HEK293 (cell line): ENCODE results near the gene PGS1.
A peak's percentile ranks its signal among the peaks of the same experiment; 100 is the strongest.

ENCODE experiments used
- CTCF ChIA-PET: fragments of 350-600 bp; formaldehyde crosslinking; extraction: SDS; loops from one replicate; lab custom pipeline; 2021; ENCODE audit warnings: antibody characterized with exemption; lab: Yijun Ruan, JAX
- POLR2A ChIA-PET: fragments of 300-600 bp; formaldehyde crosslinking; extraction: SDS; loops from one replicate; lab custom pipeline; 2020; ENCODE audit warnings: antibody characterized with exemption, inconsistent platforms; lab: Yijun Ruan, JAX
- H3K27ac ChIP-seq: fragments of 200-500 bp; sonication (Bioruptor generic); 2 replicates; pipeline ENCODE4 v1.5.1; 2014; ENCODE audit warnings: low read depth, low read length, control low read depth, inconsistent platforms; ENCODE audit errors: extremely low read depth
- H3K36me3 ChIP-seq, 2 experiments: fragments of 200-500 bp in 1 of 2; sonication (Bioruptor generic) in 1 of 2; 1 replicate in 1 of 2; 2 replicates in 1 of 2; pipeline ENCODE4 v1.5.1; 2014 to 2017; ENCODE audit warnings: inconsistent platforms in 2 of 2, low read length in 2 of 2; ENCODE audit not compliant: control insufficient read depth in 2 of 2, insufficient read depth in 1 of 2
- H3K4me1 ChIP-seq: fragments of 200-500 bp; sonication (Bioruptor generic); 2 replicates; pipeline ENCODE4 v1.5.1; 2014; ENCODE audit warnings: mild to moderate bottlenecking, low read length, inconsistent platforms; ENCODE audit not compliant: control insufficient read depth, insufficient read depth
- H3K4me3 ChIP-seq: 2 replicates; pipeline ENCODE4 v1.5.1; 2011; ENCODE audit warnings: low read depth, mild to moderate bottlenecking, control low read depth, low read length, moderate library complexity
- H3K9me3 ChIP-seq: fragments of 200-500 bp; sonication (Bioruptor generic); 2 replicates; pipeline ENCODE4 v1.5.1; 2014; ENCODE audit warnings: low read depth, low read length, inconsistent platforms; ENCODE audit not compliant: control insufficient read depth, insufficient read depth
- GLIS1 ChIP-seq: fragments of 450-650 bp; formaldehyde crosslinking; IDR thresholded peaks from 2 replicates; pipeline ENCODE4 v1.5.1; 2016; ENCODE audit warnings: missing biosample characterization, missing genetic modification characterization
- GLIS2 ChIP-seq: fragments of 450-650 bp; formaldehyde crosslinking; IDR thresholded peaks from 2 replicates; pipeline ENCODE4 v1.5.1; 2016; ENCODE audit warnings: missing biosample characterization, missing genetic modification characterization
- IKZF3 ChIP-seq: fragments of 450-650 bp; IDR thresholded peaks from 2 replicates; pipeline ENCODE4 v1.5.0; 2018; ENCODE audit warnings: missing biosample characterization, mild to moderate bottlenecking, missing genetic modification characterization, moderate library complexity
- KLF17 ChIP-seq: fragments of 450-650 bp; formaldehyde crosslinking; IDR thresholded peaks from 2 replicates; pipeline ENCODE4 v1.5.1; 2016; ENCODE audit warnings: missing biosample characterization, missing genetic modification characterization
- KLF7 ChIP-seq: fragments of 450-650 bp; formaldehyde crosslinking; IDR thresholded peaks from 2 replicates; pipeline ENCODE4 v1.5.1; 2016; ENCODE audit warnings: missing biosample characterization, missing genetic modification characterization, borderline replicate concordance
- KLF9 ChIP-seq: fragments of 450-650 bp; formaldehyde crosslinking; IDR thresholded peaks from 2 replicates; pipeline ENCODE4 v1.5.1; 2016; ENCODE audit warnings: missing biosample characterization, missing genetic modification characterization, low read depth
- MEIS1 ChIP-seq: sonication (generic); formaldehyde crosslinking; IDR thresholded peaks from 2 replicates; pipeline ENCODE4 v1.8.1; 2022; ENCODE audit warnings: missing genetic modification reagents, mild to moderate bottlenecking, borderline replicate concordance
- PRDM1 ChIP-seq: fragments of 450-650 bp; formaldehyde crosslinking; IDR thresholded peaks from 2 replicates; pipeline ENCODE4; 2016; ENCODE audit warnings: missing biosample characterization, missing genetic modification characterization
- PRDM10 ChIP-seq: fragments of 450-650 bp; formaldehyde crosslinking; IDR thresholded peaks from 2 replicates; pipeline ENCODE4 v1.5.1; 2016; ENCODE audit warnings: missing biosample characterization, missing genetic modification characterization
- SP2 ChIP-seq: fragments of 450-650 bp; formaldehyde crosslinking; IDR thresholded peaks from 2 replicates; pipeline ENCODE4 v1.5.1; 2016; ENCODE audit warnings: missing biosample characterization, missing genetic modification characterization
- ZNF175 ChIP-seq: fragments of 450-650 bp; formaldehyde crosslinking; IDR thresholded peaks from 2 replicates; pipeline ENCODE4 v1.5.1; 2016; ENCODE audit warnings: missing biosample characterization, missing genetic modification characterization
- ZNF223 ChIP-seq: fragments of 450-650 bp; formaldehyde crosslinking; IDR thresholded peaks from 2 replicates; pipeline ENCODE4 v1.5.1; 2016; ENCODE audit warnings: missing biosample characterization, missing genetic modification characterization
- ZNF266 ChIP-seq: fragments of 450-650 bp; formaldehyde crosslinking; IDR thresholded peaks from 2 replicates; pipeline ENCODE4 v1.5.1; 2016; ENCODE audit warnings: missing biosample characterization, missing genetic modification characterization, low read depth
- ZNF292 ChIP-seq: fragments of 450-650 bp; formaldehyde crosslinking; IDR thresholded peaks from 2 replicates; pipeline ENCODE4 v1.5.1; 2016; ENCODE audit warnings: low read depth, missing biosample characterization, missing genetic modification characterization, borderline replicate concordance
- ZNF324 ChIP-seq: fragments of 450-650 bp; formaldehyde crosslinking; IDR thresholded peaks from 2 replicates; pipeline ENCODE4 v1.5.1; 2016; ENCODE audit warnings: missing biosample characterization, missing genetic modification characterization
- ZNF366 ChIP-seq: fragments of 450-650 bp; formaldehyde crosslinking; conservative IDR thresholded peaks from 2 replicates; pipeline ENCODE4 v1.5.1; 2016; ENCODE audit warnings: missing biosample characterization, missing genetic modification characterization
- ZNF394 ChIP-seq: fragments of 450-650 bp; formaldehyde crosslinking; IDR thresholded peaks from 2 replicates; pipeline ENCODE4 v1.5.1; 2016; ENCODE audit warnings: missing biosample characterization, missing genetic modification characterization, mild to moderate bottlenecking, moderate library complexity, borderline replicate concordance
- ZNF529 ChIP-seq: fragments of 450-650 bp; formaldehyde crosslinking; IDR thresholded peaks from 2 replicates; pipeline ENCODE4 v1.5.1; 2017; ENCODE audit warnings: missing genetic modification characterization, missing biosample characterization; ENCODE audit not compliant: insufficient replicate concordance
- ZNF530 ChIP-seq: fragments of 450-650 bp; formaldehyde crosslinking; IDR thresholded peaks from 2 replicates; pipeline ENCODE4 v1.5.1; 2016; ENCODE audit warnings: low read depth, missing biosample characterization, missing genetic modification characterization
- ZNF544 ChIP-seq: fragments of 450-650 bp; formaldehyde crosslinking; IDR thresholded peaks from 2 replicates; pipeline ENCODE4 v1.5.0; 2017; ENCODE audit warnings: missing biosample characterization, missing genetic modification characterization
- ZNF596 ChIP-seq: fragments of 450-650 bp; IDR thresholded peaks from 2 replicates; pipeline ENCODE4 v1.5.0; 2018; ENCODE audit warnings: missing biosample characterization, mild to moderate bottlenecking, missing genetic modification characterization, moderate library complexity
- ZNF600 ChIP-seq: fragments of 450-650 bp; formaldehyde crosslinking; IDR thresholded peaks from 2 replicates; pipeline ENCODE4 v1.5.1; 2016; ENCODE audit warnings: missing biosample characterization, missing genetic modification characterization
- ZNF629 ChIP-seq: fragments of 450-650 bp; formaldehyde crosslinking; IDR thresholded peaks from 2 replicates; pipeline ENCODE4 v1.5.1; 2017; ENCODE audit warnings: missing biosample characterization, missing genetic modification characterization
- ZNF658 ChIP-seq: fragments of 450-650 bp; formaldehyde crosslinking; IDR thresholded peaks from 2 replicates; pipeline ENCODE4; 2016; ENCODE audit warnings: missing biosample characterization, missing genetic modification characterization
- ZXDB ChIP-seq: fragments of 450-650 bp; formaldehyde crosslinking; IDR thresholded peaks from 2 replicates; pipeline ENCODE4 v1.5.1; 2016; ENCODE audit warnings: missing biosample characterization, missing genetic modification characterization
- TF ChIP-seq, protein P1 (sequence below): fragments of 450-650 bp; formaldehyde crosslinking; IDR thresholded peaks from 2 replicates; pipeline ENCODE4 v1.5.1; 2016; ENCODE audit warnings: missing biosample characterization, missing genetic modification characterization

The PGS1 gene

DNA sequence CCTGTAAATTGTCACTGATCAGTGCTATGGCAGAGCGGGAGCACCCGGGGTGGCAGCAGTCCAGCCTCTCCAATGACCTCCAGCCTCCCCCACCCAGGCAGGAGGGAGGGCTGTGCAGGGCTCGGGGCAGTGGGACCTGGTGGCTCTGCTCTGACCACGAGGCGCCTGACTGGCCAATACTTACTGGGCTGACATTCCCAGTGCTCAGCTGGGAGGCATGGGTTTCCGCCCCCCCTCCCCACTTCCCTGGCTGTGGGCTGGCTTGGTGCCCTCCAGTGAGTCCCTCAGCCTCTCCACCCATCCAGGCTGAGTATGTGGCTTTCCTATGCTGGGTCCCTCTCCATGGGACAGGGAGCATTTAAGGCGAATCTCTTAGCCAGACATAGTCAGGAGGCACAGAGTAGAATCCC, 21.3 kb upstream of the PGS1 start:
- POLR2A ChIA-PET: interaction anchor here (1.5 kb wide), 1 partner anchor 43 kb away, joined by 6 read pairs; no protein-coding TSS in a partner anchor
- no peaks in the 10 kb centered on the region for H3K9me3 ChIP-seq
- peaks cover 0 to 18% of the 10 kb centered on the region in 2 experiments; a peak in 1 of 3 replicates for H3K36me3 ChIP-seq
- peaks cover 15% of the 10 kb centered on the region for H3K4me1 ChIP-seq
- peak overlapping the region; percentile 9; the same call in 1 of the 2 replicates for H3K4me3 ChIP-seq
- TF ChIP-seq ZNF366 (tag by site-specific recombination) (0 out of 2 replicates have a peak, but pooled peaks have one; percentile 11), ZNF529 (tag by site-specific recombination) (no peak), GLIS1 (tag by site-specific recombination) (peak; percentile 29), ZNF530 (tag by site-specific recombination) (no peak), SP2 (0 out of 2 replicates have a peak, but pooled peaks have one; percentile 10), GLIS2 (peak; percentile 66), ZNF292 (tag by site-specific recombination) (no peak), ZNF600 (tag by site-specific recombination) (peak; percentile 49; the same call in 1 of the 2 replicates), IKZF3 (tag by site-specific recombination) (0 out of 2 replicates have a peak, but pooled peaks have one; percentile 46)
- TF ChIP-seq, protein P1, sequence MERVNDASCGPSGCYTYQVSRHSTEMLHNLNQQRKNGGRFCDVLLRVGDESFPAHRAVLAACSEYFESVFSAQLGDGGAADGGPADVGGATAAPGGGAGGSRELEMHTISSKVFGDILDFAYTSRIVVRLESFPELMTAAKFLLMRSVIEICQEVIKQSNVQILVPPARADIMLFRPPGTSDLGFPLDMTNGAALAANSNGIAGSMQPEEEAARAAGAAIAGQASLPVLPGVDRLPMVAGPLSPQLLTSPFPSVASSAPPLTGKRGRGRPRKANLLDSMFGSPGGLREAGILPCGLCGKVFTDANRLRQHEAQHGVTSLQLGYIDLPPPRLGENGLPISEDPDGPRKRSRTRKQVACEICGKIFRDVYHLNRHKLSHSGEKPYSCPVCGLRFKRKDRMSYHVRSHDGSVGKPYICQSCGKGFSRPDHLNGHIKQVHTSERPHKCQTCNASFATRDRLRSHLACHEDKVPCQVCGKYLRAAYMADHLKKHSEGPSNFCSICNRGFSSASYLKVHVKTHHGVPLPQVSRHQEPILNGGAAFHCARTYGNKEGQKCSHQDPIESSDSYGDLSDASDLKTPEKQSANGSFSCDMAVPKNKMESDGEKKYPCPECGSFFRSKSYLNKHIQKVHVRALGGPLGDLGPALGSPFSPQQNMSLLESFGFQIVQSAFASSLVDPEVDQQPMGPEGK (tag by site-specific recombination): peak; percentile 35; the same call in 1 of the 2 replicates
- CTCF ChIA-PET: interaction anchor here (9.1 kb wide), 1 partner anchor 64 kb away, joined by 137 read pairs; no protein-coding TSS in a partner anchor
- no peak overlapping the region for H3K27ac ChIP-seq

GRCh38 chr17:78357672-78358537, 20.5 kb upstream of the PGS1 start:
- Histone ChIP-seq H3K27ac (no peak overlapping the region), H3K9me3 (no peaks in the 10 kb centered on the region), H3K4me1 (peaks cover 12% of the 10 kb centered on the region), H3K36me3 (peaks cover 0 to 18% of the 10 kb centered on the region in 2 experiments; a peak in 1 of 3 replicates), H3K4me3 (no peak overlapping the region)
- ChIA-PET CTCF (interaction anchor here (9.1 kb wide), 1 partner anchor 63 kb away, joined by 137 read pairs; no protein-coding TSS in a partner anchor), POLR2A (interaction anchor here (1.3 kb wide), 1 partner anchor 17 kb away, joined by 3 read pairs; no protein-coding TSS in a partner anchor)
- TF ChIP-seq ZNF596 (tag by site-specific recombination) (no peak), PRDM10 (tag by site-specific recombination) (peak; percentile 75), KLF9 (tag by site-specific recombination) (no peak), ZXDB (tag by site-specific recombination) (no peak), ZNF266 (tag by site-specific recombination) (no peak), KLF7 (tag by site-specific recombination) (no peak), MEIS1 (CRISPR knock-in tag) (no peak), ZNF175 (tag by site-specific recombination) (no peak), ZNF544 (tag by site-specific recombination) (no peak), ZNF394 (tag by site-specific recombination) (peak; percentile 97), ZNF629 (no peak), ZNF658 (tag by site-specific recombination) (no peak), IKZF3 (tag by site-specific recombination) (peak; percentile 59), ZNF600 (tag by site-specific recombination) (0 out of 2 replicates have a peak, but pooled peaks have one; percentile 19), PRDM1 (peak; percentile 48; the same call in 1 of the 2 replicates), SP2 (peak; percentile 16; the same call in 1 of the 2 replicates), KLF17 (tag by site-specific recombination) (no peak), ZNF324 (tag by site-specific recombination) (no peak), ZNF223 (tag by site-specific recombination) (no peak)
